Fibroblast of lung (primary cell): Measurements from ENCODE around the gene CCDC148.

Source experiments
- CTCF ChIP-seq, 2 donors: IDR thresholded peaks in 1 of 2; conservative IDR thresholded peaks in 1 of 2; 1 replicate in 1 of 2; 2 replicates in 1 of 2; pipeline ENCODE4 v1.5.1; 2011 to 2012; ENCODE audit warnings: low read length in 2 of 2, control low read depth in 1 of 2, inconsistent platforms in 1 of 2, low read depth in 1 of 2, mild to moderate bottlenecking in 1 of 2
- EZH2 ChIP-seq: IDR thresholded peaks from 2 replicates; pipeline ENCODE4 v1.5.1; 2012; ENCODE audit warnings: low read length, control low read depth, mild to moderate bottlenecking; ENCODE audit errors: missing control alignments

GRCh38 chr2:158239271-158239670 is 217.3 kb downstream of the CCDC148 start:
- TF ChIP-seq CTCF (conservative IDR thresholded peaks at IDR 0.05 in 1 of 2, IDR thresholded peaks at IDR 0.05 in 1 of 2; ENCODE audit: low read depth in 1 of 2, low read length in 2 of 2) (no peak), EZH2 (no peak)
